ENCODE measurements around the gene FKBP15.

Gene FKBP15

DNA sequence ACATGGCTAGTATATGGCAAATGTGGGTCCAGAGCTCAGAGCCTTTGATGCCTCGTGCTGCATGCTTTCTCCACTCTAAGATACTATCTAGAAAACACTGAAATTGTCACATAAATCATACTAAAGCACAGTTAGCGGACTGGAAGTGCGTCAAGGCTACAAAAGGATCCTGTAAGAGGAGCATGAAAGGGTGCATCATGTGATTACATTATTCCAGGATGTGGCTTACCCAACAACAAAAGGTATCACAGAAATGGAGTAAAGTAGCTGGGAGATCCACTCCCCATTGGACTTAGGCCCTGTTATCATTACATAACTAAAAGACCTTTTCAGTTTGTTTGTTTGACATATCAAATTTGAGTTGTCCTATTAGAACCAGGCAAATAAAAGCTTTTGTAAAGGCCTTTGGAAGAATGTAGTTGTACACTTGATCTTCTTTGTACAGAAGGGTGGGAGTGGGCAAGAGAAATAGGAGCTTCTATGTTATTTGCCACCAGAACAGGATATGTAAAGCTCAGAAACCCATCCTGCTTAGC lies 7.1 kb upstream of the FKBP15 start:
- no peak for DNase-seq (ENCODE audit: low spot score)

DNA sequence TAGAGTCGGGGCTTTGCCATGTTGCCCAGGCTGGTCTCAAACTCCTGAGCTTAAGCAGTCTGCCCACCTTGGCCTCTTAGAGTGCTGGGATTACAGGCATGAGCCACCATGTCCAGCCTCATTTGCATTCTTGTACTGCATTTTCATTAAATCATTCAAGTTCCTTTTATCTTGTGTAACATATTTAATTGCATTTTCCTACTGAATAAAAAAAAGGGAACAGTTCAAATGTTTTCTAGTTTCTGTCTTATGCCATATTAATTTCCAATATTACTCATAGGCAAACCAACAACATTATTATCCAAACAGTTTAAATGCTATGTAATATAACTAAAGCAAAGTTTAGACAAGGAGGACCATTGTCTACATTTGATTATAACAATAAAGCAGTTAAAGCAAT lies 6.4 kb upstream of the FKBP15 start:
- DNase-seq (ENCODE audit: low spot score) = no peak

DNA sequence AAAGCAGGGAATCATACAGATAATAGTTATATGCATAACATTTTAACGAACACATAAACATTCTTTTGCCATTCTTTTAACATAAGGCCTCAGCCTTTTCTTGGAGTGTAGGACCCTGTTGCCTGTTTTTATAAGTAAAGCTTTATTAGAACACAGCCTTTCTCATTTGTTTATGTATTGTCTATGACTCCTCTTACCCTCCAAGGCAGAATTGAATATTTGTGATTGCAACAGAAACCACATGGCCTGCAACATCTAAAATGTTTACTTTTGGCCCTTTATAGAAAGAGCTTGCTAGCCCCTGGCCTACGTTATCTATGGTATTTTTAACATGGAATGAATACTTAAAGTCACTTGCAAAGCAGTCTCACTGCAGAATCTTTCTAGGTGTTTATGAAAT lies 2.9 kb upstream of the FKBP15 start:
- no peak for DNase-seq (ENCODE audit: low spot score)

DNA sequence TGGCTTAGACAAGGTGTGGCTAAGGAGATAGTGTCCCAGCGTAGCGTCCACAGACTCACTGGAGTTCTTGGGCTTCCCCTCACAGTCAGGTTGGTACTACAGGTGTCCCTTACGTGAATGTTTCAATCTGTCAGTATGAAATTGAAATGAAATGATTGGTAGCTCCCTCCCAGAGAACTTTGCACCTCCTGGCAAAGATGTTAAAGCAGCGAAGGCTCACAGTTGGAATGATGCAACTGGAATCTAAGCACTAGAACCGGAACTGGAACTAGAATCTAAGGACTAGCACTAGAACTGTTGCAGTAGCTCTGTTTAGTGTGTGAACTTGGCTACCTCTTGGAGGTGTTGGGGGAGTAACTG lies 1.4 kb upstream of the FKBP15 start:
- DNase-seq (ENCODE audit: low spot score) = no peak

DNA sequence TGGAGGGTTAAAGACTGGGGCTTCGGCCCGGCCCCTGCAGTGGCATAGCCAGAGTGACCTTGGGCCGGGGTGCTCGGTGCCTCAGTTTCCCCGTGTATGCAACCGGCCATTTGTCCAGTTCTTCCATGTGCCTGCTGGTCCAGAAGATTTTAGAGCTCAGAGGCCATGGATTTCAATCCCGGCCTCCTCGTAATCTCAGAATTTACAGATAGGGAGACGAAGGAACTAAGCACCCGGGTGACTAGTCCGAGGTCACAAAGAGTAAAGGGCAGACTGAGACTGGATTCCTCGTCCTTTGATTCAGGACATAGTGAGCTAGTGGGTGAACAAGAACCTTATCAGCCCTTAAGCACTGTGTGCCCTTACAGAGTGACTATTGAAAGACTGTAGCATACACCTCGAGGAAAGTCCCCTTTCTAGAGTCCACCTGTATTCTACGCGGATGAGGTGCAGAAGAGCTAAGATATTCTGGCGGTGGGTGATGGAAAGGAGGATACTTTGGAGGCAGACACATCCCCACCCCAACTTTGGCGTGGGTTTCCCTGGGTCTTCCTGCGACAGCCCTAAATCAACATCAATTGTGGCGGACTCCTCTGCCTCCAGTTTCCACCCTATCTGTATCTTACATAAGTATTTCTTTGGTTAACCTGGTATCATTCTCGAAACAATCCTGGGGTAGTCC lies 864 bp upstream of the FKBP15 start:
- peak; percentile 15 for DNase-seq (ENCODE audit: low spot score)

DNA sequence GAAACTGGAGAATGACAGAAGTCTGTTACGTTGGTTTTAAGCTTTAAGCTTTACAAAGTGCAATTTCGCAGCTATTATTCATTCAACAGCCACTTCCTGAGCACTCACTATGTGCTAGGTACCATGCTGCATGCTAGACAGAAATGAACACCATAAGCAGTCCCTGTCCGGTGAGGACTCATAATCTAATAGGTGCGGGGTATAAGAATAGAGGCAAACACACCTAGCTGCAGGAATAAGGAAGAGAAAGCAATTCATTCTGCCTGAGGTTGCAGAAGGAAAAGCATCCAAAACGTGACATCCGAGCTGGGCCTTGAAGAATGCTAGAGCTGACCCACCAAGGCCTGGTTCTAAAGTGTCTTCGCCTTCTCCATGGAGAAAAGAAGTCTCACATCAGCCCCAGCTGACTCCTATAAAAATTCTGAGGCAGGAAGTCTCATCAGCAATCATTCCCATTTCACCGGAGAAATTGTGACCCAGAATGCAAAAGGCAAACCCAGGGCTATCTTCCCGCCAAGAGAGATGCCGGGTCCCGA lies 542 bp downstream of the FKBP15 start:
- DNase-seq (ENCODE audit: low spot score) = peak; percentile 15

DNA sequence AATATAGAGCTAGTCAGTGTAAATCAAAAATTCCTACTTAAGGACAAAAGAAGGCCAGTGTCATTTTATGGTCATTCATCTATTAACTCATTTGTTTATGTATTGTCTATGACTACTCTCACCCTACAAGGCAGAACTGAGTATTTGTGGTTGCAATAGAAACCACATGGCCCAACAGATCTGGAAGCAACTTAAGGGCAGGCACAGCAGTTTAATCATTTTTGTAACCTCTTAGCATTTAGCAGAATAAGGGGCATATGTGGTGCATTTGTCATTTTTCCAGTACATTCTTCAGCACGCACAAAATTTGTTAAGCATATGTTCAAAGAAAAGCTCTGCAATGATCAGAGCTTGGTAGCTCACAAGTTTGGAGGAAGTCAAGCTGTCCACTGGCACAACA lies 1.1 kb downstream of the FKBP15 start:
- no peak for DNase-seq (ENCODE audit: low spot score)

DNA sequence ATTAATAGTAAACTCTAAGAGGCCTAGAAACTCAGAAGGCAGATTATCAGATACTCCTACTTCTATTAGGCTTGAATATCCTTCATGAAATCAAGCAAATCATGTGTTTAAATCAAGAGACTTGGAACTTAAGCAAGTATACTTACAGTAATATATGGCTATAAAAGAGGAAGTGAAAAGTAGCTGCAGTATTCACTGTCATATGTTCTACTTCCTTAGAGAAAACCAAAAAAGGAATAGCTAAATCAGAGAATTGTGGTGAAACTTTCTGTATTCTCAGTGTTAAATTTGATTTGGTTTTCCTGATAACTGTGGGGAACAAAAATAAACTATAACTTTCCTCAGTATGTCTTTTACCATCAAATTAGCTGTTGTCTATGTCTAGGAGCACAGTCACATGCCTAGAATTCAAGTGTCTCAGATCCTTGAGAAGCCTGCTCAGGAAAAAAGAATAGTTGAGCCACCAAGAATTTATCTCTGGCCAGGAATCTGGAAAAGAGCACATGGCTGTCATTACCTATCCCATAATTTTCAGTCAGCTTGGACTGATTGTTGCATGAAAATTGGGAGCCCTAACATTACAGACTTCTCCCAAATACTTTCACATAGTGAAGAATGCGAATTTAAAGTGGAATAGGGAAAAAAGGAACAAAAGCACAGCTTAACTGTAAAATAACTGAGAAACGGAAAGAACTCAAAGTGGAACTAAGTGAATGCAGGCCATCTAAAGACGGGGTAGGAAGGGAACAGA lies 1.7 kb downstream of the FKBP15 start:
- DNase-seq (ENCODE audit: low spot score) = no peak

DNA sequence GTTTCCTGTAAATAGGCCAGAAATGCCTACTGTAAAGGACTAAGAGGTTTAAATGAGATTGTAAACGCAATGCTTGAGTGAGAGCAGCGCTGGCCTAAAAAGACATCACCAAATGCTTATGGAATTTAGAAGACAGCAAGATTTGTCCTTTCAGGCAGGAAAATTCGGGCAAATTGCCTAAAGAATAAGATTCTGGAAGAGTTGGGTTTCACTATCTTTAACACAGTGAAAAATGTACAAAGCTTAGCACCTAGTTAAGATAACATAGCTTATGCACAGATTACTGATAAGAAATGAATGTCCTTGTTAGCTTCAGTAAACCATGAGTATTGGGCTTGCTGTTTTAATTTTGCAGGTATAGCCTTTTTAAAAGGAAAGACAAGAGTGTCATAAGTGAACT lies 4.7 kb downstream of the FKBP15 start:
- DNase-seq (ENCODE audit: low spot score) = no peak

DNA sequence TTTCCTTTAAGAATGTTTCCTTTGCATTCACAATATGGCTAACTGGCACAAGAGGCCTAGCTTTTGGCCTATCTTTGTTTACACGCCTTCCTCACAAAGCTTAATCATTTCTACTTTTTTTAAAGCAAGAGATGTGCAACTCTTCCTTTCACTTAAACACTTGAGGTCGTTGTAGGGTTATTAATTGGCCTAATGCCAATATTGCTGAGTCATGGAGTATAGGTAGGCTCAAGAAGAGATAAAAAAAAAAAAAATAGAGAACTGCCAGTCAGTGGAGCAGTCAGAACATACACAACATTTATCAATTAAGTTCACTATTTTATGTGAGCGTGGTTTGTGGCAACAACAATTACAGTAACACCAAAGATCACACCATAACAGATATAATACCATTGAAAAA lies 5.9 kb downstream of the FKBP15 start:
- peak; percentile 36 for DNase-seq (ENCODE audit: low spot score)

DNA sequence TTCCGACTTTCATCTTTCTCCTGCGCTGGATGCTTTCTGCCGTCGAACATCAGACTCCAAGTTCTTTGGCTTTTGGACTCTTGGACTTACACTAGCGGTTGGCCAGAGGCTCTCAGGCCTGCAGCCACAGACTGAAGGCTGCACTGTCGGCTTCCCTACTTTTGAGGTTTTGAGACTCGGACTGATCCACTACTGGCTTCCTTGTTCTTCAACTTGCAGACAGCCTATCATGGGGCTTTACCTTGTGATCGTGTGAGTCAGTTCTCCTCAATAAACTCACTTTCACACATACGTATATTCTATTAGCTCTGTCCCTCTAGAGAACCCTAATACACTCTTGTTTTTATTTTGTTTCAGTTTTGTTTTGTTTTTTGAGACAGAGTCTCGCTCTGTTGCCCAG lies 10.3 kb downstream of the FKBP15 start:
- DNase-seq (ENCODE audit: low spot score) = no peak

DNA sequence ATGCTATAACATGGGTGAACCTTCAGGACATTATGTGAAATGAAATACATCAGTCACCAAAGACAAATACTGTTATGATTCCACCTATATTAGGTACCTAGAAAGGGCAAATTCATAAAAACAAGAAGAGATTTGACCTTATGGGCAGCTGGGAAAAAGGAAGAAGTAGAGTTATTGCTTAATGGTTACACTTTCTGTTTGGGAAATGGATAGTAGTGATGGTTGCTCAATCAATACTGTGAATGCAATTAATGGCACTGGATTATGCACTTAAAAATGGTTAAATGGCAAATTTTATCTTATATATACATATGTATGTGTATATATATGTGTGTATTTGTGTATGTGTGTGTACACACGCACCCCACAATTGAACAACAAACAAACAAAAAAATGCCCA lies 15.2 kb downstream of the FKBP15 start:
- DNase-seq (ENCODE audit: low spot score) = no peak

DNA sequence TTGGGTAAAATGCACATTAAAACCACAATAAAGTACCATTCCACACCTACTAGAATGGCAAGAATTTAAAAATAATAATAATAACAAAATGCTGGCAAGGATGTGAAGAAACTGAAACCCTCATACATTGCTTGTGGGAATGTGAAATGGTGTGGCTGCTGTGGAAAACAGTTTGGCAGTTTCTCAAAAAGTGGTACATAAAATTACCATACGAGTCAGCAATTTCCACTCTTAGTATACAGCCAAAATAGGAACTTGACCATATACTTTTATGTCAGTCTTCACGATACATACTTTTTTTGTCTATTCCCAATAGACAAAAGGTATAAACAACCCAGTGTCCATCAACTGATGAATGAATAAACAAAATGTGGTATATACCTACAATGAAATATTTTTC lies 15.6 kb downstream of the FKBP15 start:
- no peak for DNase-seq (ENCODE audit: low spot score)

DNA sequence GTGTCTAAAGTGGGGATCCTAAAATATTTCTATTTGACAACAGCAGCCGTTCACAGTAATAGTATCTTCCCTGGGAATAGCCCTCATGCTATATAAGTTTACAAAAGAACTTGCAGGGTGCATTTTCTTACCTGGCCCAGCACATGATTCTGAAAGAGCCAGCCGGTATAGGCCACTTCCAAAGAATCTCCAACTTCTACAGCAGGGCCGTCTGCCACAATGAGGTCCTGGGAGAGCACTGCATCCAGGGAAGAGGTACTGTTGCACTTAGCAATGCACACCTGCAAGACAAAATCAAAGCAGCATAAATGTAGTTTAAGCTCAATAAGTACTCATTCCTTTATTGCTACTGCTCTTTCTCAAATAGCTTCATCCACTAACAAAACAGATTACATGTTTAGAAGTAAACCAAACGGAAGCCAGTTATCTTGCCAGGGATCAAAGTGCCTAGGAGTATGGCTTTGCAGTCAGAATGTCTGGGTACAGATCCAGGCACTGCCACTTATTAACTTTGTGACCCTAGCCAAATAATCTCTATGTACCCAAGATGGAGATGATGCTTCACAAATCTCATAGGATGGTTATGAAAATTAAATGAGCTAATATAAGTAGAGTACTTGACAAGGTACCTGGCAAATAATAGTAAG lies 21.3 kb downstream of the FKBP15 start:
- no peak for DNase-seq (ENCODE audit: low spot score)

DNA sequence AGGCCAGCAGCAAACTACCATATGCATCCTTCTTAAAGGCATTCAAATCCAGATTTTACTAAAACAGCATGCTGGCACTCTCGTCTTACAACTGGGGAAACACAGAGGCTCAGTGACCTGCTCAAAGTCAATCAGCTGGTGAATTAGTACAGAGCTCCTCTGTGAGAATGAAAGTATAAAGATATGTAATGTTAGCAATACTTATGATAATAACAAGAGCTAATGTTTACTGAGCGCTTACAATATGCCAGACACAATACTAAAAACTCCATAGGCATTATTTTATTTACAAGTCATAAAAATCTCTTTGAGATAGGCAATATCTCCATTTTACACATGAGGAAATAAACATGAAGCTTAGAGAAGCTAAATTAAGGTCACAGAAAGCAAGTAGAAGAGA lies 28.6 kb downstream of the FKBP15 start:
- no peak for DNase-seq (ENCODE audit: low spot score)

DNA sequence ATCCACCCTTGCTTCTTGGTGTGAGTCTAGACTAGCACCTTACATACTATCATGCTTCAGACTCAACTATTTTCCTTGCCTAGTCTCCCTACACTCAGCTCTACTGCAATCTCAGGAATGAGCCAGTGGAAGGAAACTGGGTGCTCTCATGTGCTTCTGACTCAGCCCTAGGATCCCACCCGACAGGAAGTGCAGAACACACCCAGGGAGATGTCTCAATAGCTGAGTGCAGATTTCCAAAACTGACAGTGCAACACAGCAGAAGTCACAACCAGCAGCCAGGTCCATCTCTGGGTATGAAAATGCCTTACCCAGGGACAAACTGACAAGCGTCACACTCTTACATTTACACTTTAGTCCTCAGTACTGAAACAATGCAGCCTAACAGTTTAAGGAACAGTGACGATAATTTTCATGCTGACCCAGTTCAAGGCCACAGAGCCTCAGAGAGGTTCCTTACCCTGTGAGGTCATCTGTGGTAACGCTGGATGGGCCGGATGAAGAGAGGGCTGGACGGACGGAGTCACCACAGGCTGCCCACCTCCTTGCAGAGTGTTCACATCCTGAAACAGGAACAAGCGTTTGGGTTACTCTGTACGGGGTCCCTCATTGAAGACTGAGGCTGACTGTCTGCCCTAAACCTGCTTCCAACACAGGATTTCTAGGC lies 33.0 kb downstream of the FKBP15 start:
- DNase-seq (ENCODE audit: low spot score) = peak; percentile 83

DNA sequence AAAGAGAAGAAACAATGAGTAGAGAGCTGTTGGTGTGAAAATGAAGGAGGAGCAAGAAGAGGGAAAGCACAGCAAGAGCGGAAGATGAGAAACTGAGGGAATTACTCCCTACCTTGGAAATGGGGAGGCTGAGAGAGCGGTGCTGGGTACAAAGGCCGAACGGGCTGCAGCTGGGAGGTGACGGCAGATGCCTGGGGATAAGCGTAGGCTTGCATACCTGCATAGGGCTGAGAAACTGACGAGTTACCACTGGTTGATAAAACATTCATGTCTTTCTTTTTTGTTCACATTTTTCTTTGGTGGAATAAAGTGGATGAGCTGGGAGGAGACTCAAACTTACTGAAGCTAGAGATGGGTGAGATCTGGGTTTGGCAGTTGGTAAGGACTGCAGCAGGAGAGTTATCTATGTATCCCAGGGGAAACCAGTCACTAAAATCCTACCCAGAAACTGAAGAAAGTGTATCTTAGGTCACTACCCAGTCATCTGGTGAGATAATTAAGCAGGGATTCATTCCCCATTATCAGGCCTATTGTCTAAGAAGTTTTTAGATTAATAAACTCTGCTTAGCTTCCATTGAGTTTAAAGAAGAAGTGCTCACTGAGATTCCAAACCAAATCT lies 34.8 kb downstream of the FKBP15 start:
- no peak for DNase-seq (ENCODE audit: low spot score)

DNA sequence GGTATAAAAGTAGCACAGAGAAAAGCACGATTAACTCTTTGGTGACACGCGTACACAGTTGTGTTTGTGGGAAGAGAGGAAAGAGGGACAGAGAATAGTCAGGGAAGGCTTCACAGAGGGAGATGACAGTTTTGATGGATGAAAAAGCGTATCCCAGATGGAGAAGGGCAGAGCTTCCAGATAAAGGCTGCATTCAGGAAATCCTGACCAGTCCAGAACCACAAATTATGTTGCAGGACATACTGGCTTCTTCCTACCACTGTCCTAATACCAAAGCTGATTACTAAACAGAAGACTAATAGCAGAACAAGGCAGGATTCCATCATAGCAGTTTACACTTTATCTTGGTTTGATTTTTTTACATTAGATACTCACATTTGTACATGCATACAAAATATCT lies 35.8 kb downstream of the FKBP15 start:
- DNase-seq (ENCODE audit: low spot score) = no peak

DNA sequence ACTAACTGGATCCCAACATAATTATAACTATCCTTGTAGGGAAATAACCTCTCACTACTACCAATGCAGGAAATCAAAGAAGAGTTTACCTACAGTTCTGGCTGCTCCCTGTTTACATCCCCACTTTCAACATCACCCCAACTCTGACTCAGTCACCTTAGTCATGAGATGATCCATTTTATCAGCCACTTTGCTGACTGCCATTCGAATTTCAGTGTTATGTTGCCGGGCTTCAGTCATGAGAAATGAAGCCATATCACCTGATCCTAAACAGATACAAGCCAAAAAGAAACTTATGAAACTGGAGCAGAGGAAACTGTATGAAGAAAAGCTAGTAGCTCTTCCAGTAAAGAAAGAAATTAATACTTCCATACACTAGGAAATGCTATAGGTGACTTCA lies 36.5 kb downstream of the FKBP15 start:
- no peak for DNase-seq (ENCODE audit: low spot score)

DNA sequence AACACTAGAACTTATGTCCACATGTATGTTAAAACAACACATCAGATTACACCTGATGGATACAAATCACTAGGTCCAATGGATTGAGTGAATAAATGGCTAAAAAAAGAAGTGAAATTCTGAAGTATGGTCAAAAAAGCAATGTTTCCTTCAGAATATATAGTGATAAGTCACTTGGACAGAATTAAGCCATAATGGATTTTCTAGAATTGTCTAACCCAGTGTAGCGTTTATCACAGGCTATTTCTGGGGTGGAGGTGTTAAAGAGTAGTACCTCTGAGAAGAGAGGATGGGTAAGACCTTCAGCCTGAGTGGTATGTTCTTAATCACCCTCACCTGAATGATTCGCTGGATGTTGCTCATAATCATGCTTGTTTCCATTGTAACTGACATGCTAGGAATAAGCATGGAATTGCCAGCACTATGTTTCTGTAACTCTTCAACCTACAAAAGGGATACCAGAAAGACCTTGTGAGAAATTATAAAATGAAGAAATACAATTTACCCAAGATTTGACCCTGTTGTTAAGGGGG lies 37.1 kb downstream of the FKBP15 start:
- no peak for DNase-seq (ENCODE audit: low spot score)

DNA sequence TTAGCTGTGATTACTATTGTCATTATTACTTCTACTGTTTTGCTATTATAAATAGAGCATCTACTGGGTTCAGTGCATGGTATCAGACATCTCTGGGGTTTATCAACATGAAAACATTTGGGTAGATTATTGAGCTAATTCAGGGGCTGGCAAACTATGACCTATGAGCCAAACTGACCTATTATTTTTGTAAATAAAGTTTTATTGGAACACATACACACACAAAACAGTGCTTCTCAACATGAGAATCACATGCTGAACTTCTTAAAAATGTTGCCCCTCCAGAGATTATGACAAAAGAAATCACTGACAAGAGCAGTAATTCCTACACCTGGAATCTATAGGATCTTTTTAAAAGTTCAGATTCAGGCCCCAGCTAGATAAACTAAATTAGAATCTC lies 39.9 kb downstream of the FKBP15 start:
- no peak for DNase-seq (ENCODE audit: low spot score)

DNA sequence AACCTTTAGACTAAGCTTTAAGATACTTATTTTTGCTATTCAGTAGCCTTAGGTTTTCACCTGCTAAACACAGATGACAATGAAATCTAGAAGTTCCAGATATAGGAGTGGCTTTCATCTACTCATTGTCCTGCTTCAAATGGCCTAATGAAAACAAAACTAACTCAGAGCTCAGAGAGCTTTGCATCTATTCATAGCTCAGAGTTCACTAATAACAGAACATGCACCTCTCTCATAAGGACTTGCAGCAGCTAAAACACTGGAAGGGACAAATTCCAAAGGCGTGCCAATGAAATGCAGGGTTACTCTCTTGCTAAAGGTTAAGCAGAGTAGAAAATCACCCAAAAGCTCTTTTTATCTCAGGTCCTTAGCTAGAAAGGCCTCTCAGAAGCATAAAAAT lies 41.2 kb downstream of the FKBP15 start:
- no peak for DNase-seq (ENCODE audit: low spot score)
